ENCODE results near the gene MPRIP. TPM values are rescaled to one million over a fixed set of nuclear protein-coding genes. Genes with fewer than 3 reads are reported as not detected.
A peak's percentile ranks its signal among the peaks of the same experiment; 100 is the strongest.

The MPRIP gene
- total RNA-seq, 6 experiments from 2014 or later = 39.0 to 97.6 (median 76.7) TPM

- intact Hi-C loops (cut with DNase I) = no loop called here
- H3K27me3 ChIP-seq = no peaks in the 10 kb centered on the region
- H3K4me3 ChIP-seq = no peak overlapping the region
- ATAC-seq (no peak), DNase-seq (peak in 1 of 3 donors; percentile 14)
- no peaks in the 10 kb centered on the region for H3K9me3 ChIP-seq
- H3K27ac ChIP-seq = no peak overlapping the region
- no peak for TF ChIP-seq POLR2A (IDR thresholded peaks at IDR 0.05)
- no peak for TF ChIP-seq CTCF (IDR thresholded peaks at IDR 0.05)
- 62% methylated on average over 3 of the region's 5 CpGs for WGBS (ENCODE audit: insufficient coverage, low coverage, low lambda C conversion rate, missing lambda C conversion rate)
- H3K36me3 ChIP-seq = no peaks in the 10 kb centered on the region
- H3K4me1 ChIP-seq = peaks cover 0 to 37% (median 3%) of the 10 kb centered on the region in 4 donors
These were observed 68.3 kb downstream of the MPRIP start for GRCh38 chr17:17110520-17110919.

GRCh38 chr17:17111401-17112393, 69.4 kb downstream of the MPRIP start:
- Histone ChIP-seq H3K4me1 (peaks cover 0 to 37% (median 3%) of the 10 kb centered on the region in 4 donors), H3K9me3 (no peaks in the 10 kb centered on the region), H3K27ac (no peak overlapping the region), H3K27me3 (no peaks in the 10 kb centered on the region), H3K36me3 (no peaks in the 10 kb centered on the region), H3K4me3 (no peak overlapping the region)
- ATAC-seq = no peak
- 63% methylated on average over 9 of the region's 26 CpGs for WGBS (ENCODE audit: insufficient coverage, low coverage, low lambda C conversion rate, missing lambda C conversion rate)
- DNase-seq = peak in 1 of 3 donors; percentile 35
- intact Hi-C loops (cut with DNase I) = no loop called here
- TF ChIP-seq POLR2A (IDR thresholded peaks at IDR 0.05) (no peak), CTCF (IDR thresholded peaks at IDR 0.05) (no peak)

GRCh38 chr17:17112628-17113200, 70.5 kb downstream of the MPRIP start:
- H3K9me3 ChIP-seq = no peaks in the 10 kb centered on the region
- H3K4me1 ChIP-seq = peaks cover 0 to 30% (median 4%) of the 10 kb centered on the region in 4 donors
- H3K4me3 ChIP-seq = no peak overlapping the region
- no peaks in the 10 kb centered on the region for H3K27me3 ChIP-seq
- 94% methylated on average over 3 of the region's 11 CpGs for WGBS (ENCODE audit: insufficient coverage, low coverage, low lambda C conversion rate, missing lambda C conversion rate)
- ATAC-seq (no peak), DNase-seq (peak in 1 of 3 donors; percentile 37)
- no peak overlapping the region for H3K27ac ChIP-seq
- intact Hi-C loops (cut with DNase I) = no loop called here
- TF ChIP-seq CTCF (IDR thresholded peaks at IDR 0.05) (no peak), POLR2A (IDR thresholded peaks at IDR 0.05) (no peak)
- H3K36me3 ChIP-seq = no peaks in the 10 kb centered on the region

GRCh38 chr17:17114592-17115225, 72.5 kb downstream of the MPRIP start:
- no peaks in the 10 kb centered on the region for H3K9me3 ChIP-seq
- H3K27ac ChIP-seq = no peak overlapping the region
- no peaks in the 10 kb centered on the region for H3K27me3 ChIP-seq
- H3K36me3 ChIP-seq = no peaks in the 10 kb centered on the region
- peaks cover 0 to 34% (median 13%) of the 10 kb centered on the region in 4 donors for H3K4me1 ChIP-seq
- DNase-seq (peak in 1 of 3 donors; percentile 27), ATAC-seq (no peak)
- WGBS (ENCODE audit: insufficient coverage, low coverage, low lambda C conversion rate, missing lambda C conversion rate) = 76% methylated on average over 4 of the region's 12 CpGs
- H3K4me3 ChIP-seq = no peak overlapping the region
- intact Hi-C loops (cut with DNase I) = no loop called here
- TF ChIP-seq POLR2A (IDR thresholded peaks at IDR 0.05) (no peak), CTCF (IDR thresholded peaks at IDR 0.05) (no peak)
